Activated T-cell treated with anti-CD3 and anti-CD28 coated beads, Interleukin-2, amount 50 U/mL, for 72 hours (primary cell): ENCODE results near the gene FANCG. TPM values are rescaled to one million over a fixed set of nuclear protein-coding genes. Genes with fewer than 3 reads are reported as not detected.
A peak's percentile ranks its signal among the peaks of the same experiment; 100 is the strongest.

Experiments used
- ATAC-seq, 2 donors: fragments of 150-1000 bp; cut with Tn5 transposase; replicated peaks in 1 of 2; 2 replicates each; pipeline ENCODE4 v1.10.0; 2021; ENCODE audit warnings: moderate library complexity in 2 of 2, mild to moderate bottlenecking in 1 of 2
- DNase-seq, 2 donors: peaks; one replicate each; pipeline ENCODE4 v3.0.0; 2021 to 2022; ENCODE audit warnings: mixed read lengths in 1 of 2
- H3K27ac Mint-ChIP-seq: one replicate; pipeline ENCODE4 v1.8.0; 2022; ENCODE audit warnings: mild to moderate bottlenecking, moderate library complexity, mixed read lengths
- H3K27me3 Mint-ChIP-seq: one replicate; pipeline ENCODE4 v1.8.0; 2022; ENCODE audit warnings: low read depth, mixed read lengths
- H3K36me3 Mint-ChIP-seq, 2 donors: one replicate each; pipeline ENCODE4 v1.8.0; 2022; ENCODE audit warnings: mixed read lengths in 2 of 2, mild to moderate bottlenecking in 1 of 2; ENCODE audit not compliant: insufficient read depth in 2 of 2
- H3K4me1 Mint-ChIP-seq: one replicate; pipeline ENCODE4 v1.8.0; 2022; ENCODE audit warnings: low read depth, mixed read lengths
- H3K4me3 Mint-ChIP-seq, 2 donors: one replicate each; pipeline ENCODE4 v1.8.0; 2022; ENCODE audit warnings: mild to moderate bottlenecking in 2 of 2, mixed read lengths in 2 of 2, moderate library complexity in 2 of 2
- H3K9me3 Mint-ChIP-seq, 2 donors: one replicate each; pipeline ENCODE4 v1.8.0; 2022; ENCODE audit warnings: mixed read lengths in 2 of 2
- total RNA-seq, 2 donors: library from RNA; stranded (reverse); gene quantifications; one replicate each; pipeline ENCODE4 v1.2.3, GENCODE V29; 2022

FANCG gene
- total RNA-seq, 2 donors from 2014 or later: 94.8 to 116 TPM

GRCh38 chr9:35070823-35071813 is 8.6 kb downstream of the FANCG start:
- peak overlapping the region; percentile 90 to 91 for H3K4me3 Mint-ChIP-seq
- H3K4me1 Mint-ChIP-seq: peaks cover 77% of the 10 kb centered on the region
- H3K27ac Mint-ChIP-seq: peak overlapping the region; percentile 99
- no peaks in the 10 kb centered on the region for H3K27me3 Mint-ChIP-seq
- no peaks in the 10 kb centered on the region for H3K9me3 Mint-ChIP-seq
- peaks cover 13 to 47% of the 10 kb centered on the region in 2 donors for H3K36me3 Mint-ChIP-seq
- ATAC-seq: no peak
- DNase-seq: peak; percentile 10 to 13

DNA sequence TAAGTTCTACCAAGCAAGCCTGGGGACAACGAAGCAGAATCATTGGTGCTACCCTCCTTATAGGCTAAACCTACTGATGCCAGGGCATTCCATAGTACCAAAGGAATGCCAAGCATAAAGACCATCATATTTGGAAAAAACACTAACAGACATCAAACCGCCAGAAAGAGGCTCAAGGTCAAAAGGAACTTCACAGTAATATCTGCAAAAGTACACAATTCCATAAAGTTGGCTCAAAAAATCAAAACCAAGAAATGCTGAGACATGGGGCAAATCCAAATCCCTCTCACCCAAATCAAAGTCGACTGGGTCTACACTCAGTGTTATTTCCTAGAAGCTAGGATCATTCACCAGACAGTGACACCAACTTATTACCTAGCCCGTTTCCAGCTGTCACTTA is 10.7 kb downstream of the FANCG start:
- ATAC-seq: no peak
- peak overlapping the region; percentile 36 to 90 for H3K4me3 Mint-ChIP-seq
- DNase-seq: no peak
- H3K27me3 Mint-ChIP-seq: no peaks in the 10 kb centered on the region
- H3K27ac Mint-ChIP-seq: peak overlapping the region; percentile 43
- H3K4me1 Mint-ChIP-seq: peaks cover 65% of the 10 kb centered on the region
- H3K9me3 Mint-ChIP-seq: no peaks in the 10 kb centered on the region
- H3K36me3 Mint-ChIP-seq: peaks cover 23 to 48% of the 10 kb centered on the region in 2 donors

DNA sequence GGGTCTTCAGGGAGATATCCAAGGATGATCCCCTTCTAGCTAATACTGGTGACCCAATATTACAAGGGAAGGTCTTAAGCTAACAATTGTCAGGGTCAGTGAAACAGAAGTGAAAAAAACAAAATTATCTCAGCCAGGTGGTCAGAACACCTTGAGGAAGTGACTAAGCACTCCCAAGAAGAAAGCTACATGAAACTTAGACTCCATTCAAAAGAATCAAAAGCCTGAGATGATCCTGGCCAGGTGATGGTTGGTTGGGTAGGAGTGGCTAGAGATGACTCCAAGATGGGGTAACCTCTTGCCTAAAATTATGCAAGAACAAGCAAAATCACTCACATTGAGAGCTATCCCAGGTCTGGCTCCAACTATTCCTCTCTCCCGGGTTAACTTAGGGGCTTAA is 12.7 kb downstream of the FANCG start:
- DNase-seq: no peak
- no peaks in the 10 kb centered on the region for H3K27me3 Mint-ChIP-seq
- no peaks in the 10 kb centered on the region for H3K9me3 Mint-ChIP-seq
- H3K27ac Mint-ChIP-seq: peak overlapping the region; percentile 60
- peaks cover 50% of the 10 kb centered on the region for H3K4me1 Mint-ChIP-seq
- peaks cover 26 to 54% of the 10 kb centered on the region in 2 donors for H3K36me3 Mint-ChIP-seq
- ATAC-seq: no peak
- H3K4me3 Mint-ChIP-seq: no peak overlapping the region

- H3K4me3 Mint-ChIP-seq: no peak overlapping the region
- no peak overlapping the region for H3K27ac Mint-ChIP-seq
- peaks cover 38 to 63% of the 10 kb centered on the region in 2 donors for H3K36me3 Mint-ChIP-seq
- no peaks in the 10 kb centered on the region for H3K4me1 Mint-ChIP-seq
- DNase-seq: no peak
- no peaks in the 10 kb centered on the region for H3K9me3 Mint-ChIP-seq
- ATAC-seq: no peak
- H3K27me3 Mint-ChIP-seq: no peaks in the 10 kb centered on the region
Observed at GRCh38 chr9:35060548-35061207, 19.1 kb downstream of the FANCG start.

GRCh38 chr9:35059438-35059837 is 20.3 kb downstream of the FANCG start:
- no peaks in the 10 kb centered on the region for H3K9me3 Mint-ChIP-seq
- H3K4me3 Mint-ChIP-seq: no peak overlapping the region
- DNase-seq (no peak), ATAC-seq (no peak)
- H3K36me3 Mint-ChIP-seq: peaks cover 30 to 58% of the 10 kb centered on the region in 2 donors
- H3K27me3 Mint-ChIP-seq: no peaks in the 10 kb centered on the region
- H3K4me1 Mint-ChIP-seq: no peaks in the 10 kb centered on the region
- H3K27ac Mint-ChIP-seq: no peak overlapping the region

GRCh38 chr9:35057271-35057620 is 22.5 kb downstream of the FANCG start:
- no peaks in the 10 kb centered on the region for H3K4me1 Mint-ChIP-seq
- peak overlapping the region; percentile 47 for H3K27ac Mint-ChIP-seq
- peak in 1 of 2 donors; percentile 10 for ATAC-seq

GRCh38 chr9:35056571-35057270 is 23.0 kb downstream of the FANCG start:
- no peaks in the 10 kb centered on the region for H3K9me3 Mint-ChIP-seq
- peak; percentile 21 to 26 for ATAC-seq
- H3K27ac Mint-ChIP-seq: peak overlapping the region; percentile 47
- peaks cover 27 to 47% of the 10 kb centered on the region in 2 donors for H3K36me3 Mint-ChIP-seq
- no peak overlapping the region for H3K4me3 Mint-ChIP-seq
- no peak for DNase-seq
- H3K27me3 Mint-ChIP-seq: no peaks in the 10 kb centered on the region
- no peaks in the 10 kb centered on the region for H3K4me1 Mint-ChIP-seq

More at GRCh38 chr9:35057271-35057620, 22.5 kb downstream of the FANCG start:
- Mint-ChIP-seq H3K27me3 (no peaks in the 10 kb centered on the region), H3K9me3 (no peaks in the 10 kb centered on the region), H3K36me3 (peaks cover 27 to 51% of the 10 kb centered on the region in 2 donors), H3K4me3 (no peak overlapping the region)
- DNase-seq: no peak

DNA sequence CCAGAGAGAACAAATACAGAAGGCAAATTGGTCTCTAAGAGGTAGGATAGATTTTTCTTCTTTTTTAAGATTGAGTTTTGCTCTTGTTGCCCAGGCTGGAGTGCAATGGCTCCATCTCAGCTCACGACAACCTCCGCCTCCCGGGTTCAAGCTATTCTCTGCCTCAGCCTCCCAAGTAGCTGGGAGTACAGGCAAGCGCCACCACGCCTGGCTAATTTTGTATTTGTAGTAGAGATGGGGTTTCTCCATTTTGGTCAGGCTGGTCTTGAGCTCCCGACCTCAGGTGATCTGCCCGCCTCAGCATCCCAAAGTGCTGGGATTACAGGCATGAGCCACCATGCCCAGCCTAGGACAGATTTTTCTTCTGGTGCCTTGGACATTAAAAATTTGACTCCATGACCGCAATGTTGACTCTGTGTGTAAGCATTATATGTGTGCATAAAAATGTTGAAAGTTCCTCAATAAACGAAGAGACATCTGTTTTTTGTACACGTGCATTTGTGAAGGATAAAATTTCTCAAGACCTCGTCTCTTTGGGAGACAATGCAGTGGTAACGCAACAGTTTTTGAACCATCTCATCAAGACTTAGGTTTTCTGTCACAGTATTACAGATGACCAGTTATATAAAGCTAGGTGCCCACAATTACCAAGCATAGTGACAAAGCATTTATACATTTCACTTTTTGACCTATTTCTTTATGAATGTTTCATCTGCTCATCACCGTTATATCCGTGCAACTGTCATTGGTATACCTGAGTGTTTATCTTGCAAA is 24.7 kb downstream of the FANCG start:
- peaks cover 22 to 42% of the 10 kb centered on the region in 2 donors for H3K36me3 Mint-ChIP-seq
- no peak overlapping the region for H3K4me3 Mint-ChIP-seq
- ATAC-seq: no peak
- H3K9me3 Mint-ChIP-seq: no peaks in the 10 kb centered on the region
- H3K27me3 Mint-ChIP-seq: no peaks in the 10 kb centered on the region
- DNase-seq: no peak
- peak overlapping the region; percentile 29 for H3K27ac Mint-ChIP-seq
- peaks cover 5% of the 10 kb centered on the region for H3K4me1 Mint-ChIP-seq

- DNase-seq: no peak
- Mint-ChIP-seq H3K4me1 (peaks cover 5% of the 10 kb centered on the region), H3K9me3 (no peaks in the 10 kb centered on the region), H3K27me3 (no peaks in the 10 kb centered on the region), H3K36me3 (peaks cover 19 to 35% of the 10 kb centered on the region in 2 donors), H3K27ac (peak overlapping the region; percentile 29), H3K4me3 (no peak overlapping the region)
- no peak for ATAC-seq
Observed at GRCh38 chr9:35054185-35054835, 25.4 kb downstream of the FANCG start.

- H3K27me3 Mint-ChIP-seq: no peaks in the 10 kb centered on the region
Observed at GRCh38 chr9:35051069-35051967, 28.4 kb downstream of the FANCG start.

GRCh38 chr9:35048511-35048910 is 31.2 kb downstream of the FANCG start:
- Mint-ChIP-seq H3K36me3 (peaks cover 3 to 12% of the 10 kb centered on the region in 2 donors), H3K27me3 (no peaks in the 10 kb centered on the region)

More at GRCh38 chr9:35051069-35051967, 28.4 kb downstream of the FANCG start:
- Mint-ChIP-seq H3K9me3 (no peaks in the 10 kb centered on the region), H3K4me1 (peaks cover 5% of the 10 kb centered on the region), H3K27ac (peak overlapping the region; percentile 88), H3K4me3 (no peak overlapping the region), H3K36me3 (peaks cover 3 to 14% of the 10 kb centered on the region in 2 donors)
- peak; percentile 60 to 61 for ATAC-seq
- peak; percentile 51 to 61 for DNase-seq

More at GRCh38 chr9:35048511-35048910, 31.2 kb downstream of the FANCG start:
- Mint-ChIP-seq H3K9me3 (no peaks in the 10 kb centered on the region), H3K27ac (no peak overlapping the region), H3K4me3 (no peak overlapping the region), H3K4me1 (peaks cover 5% of the 10 kb centered on the region)
- no peak for DNase-seq
- ATAC-seq: no peak
